ENCODE results near the gene CITED1.

The CITED1 gene

DNA sequence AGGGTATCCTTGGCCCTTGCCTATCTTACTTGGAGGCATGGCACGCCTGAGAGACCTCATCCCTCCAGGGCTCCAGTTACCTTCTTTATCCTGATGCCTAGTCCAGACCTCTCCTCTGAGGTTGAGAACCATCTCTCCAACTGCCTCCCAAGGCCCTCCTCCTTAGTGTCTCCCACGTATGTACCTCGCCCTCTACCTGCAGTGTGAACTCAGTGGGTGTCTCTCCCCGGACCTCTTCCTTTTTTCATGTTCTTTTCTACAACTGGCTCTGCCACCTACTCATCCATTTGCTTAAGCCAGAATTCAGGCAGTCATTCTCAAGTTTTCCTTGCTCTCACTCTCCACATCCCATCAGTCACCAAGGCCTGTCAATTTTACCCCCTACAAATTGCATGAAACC lies 45.3 kb downstream of the CITED1 start:
- no peaks in the 10 kb centered on the region for H4K20me1 ChIP-seq (ENCODE audit: low read depth, low read length)
- H3K4me2 ChIP-seq (ENCODE audit: low read depth, low read length, poor library complexity, severe bottlenecking): no peak overlapping the region
- no peaks in the 10 kb centered on the region for H3K36me3 ChIP-seq (ENCODE audit: low read length)
- H3K4me3 ChIP-seq (ENCODE audit: insufficient read depth, low read length, poor library complexity, severe bottlenecking): no peak overlapping the region
- H3K27me3 ChIP-seq (ENCODE audit: low read length): no peaks in the 10 kb centered on the region
- H3K79me2 ChIP-seq (ENCODE audit: insufficient read depth, low read length): no peaks in the 10 kb centered on the region
- H3K9me2 ChIP-seq (replicated peaks; ENCODE audit: insufficient read depth, low read length): no peaks in the 10 kb centered on the region
- no peaks in the 10 kb centered on the region for H3K9me3 ChIP-seq (ENCODE audit: insufficient read depth, low read length)
- no peaks in the 10 kb centered on the region; the same call in 1 of the 2 replicates for H3F3A ChIP-seq (ENCODE audit: insufficient read depth)
- H3K27ac ChIP-seq (ENCODE audit: low read depth, low read length): no peak overlapping the region
- H2AFZ ChIP-seq (ENCODE audit: low read depth, low read length, severe bottlenecking): no peak overlapping the region
- no peak overlapping the region for H3K9ac ChIP-seq (ENCODE audit: low read length)
- no peak for TF ChIP-seq EZH2phosphoT487 (conservative IDR thresholded peaks at IDR 0.05; ENCODE audit: low read length)
- TF ChIP-seq, protein P1, sequence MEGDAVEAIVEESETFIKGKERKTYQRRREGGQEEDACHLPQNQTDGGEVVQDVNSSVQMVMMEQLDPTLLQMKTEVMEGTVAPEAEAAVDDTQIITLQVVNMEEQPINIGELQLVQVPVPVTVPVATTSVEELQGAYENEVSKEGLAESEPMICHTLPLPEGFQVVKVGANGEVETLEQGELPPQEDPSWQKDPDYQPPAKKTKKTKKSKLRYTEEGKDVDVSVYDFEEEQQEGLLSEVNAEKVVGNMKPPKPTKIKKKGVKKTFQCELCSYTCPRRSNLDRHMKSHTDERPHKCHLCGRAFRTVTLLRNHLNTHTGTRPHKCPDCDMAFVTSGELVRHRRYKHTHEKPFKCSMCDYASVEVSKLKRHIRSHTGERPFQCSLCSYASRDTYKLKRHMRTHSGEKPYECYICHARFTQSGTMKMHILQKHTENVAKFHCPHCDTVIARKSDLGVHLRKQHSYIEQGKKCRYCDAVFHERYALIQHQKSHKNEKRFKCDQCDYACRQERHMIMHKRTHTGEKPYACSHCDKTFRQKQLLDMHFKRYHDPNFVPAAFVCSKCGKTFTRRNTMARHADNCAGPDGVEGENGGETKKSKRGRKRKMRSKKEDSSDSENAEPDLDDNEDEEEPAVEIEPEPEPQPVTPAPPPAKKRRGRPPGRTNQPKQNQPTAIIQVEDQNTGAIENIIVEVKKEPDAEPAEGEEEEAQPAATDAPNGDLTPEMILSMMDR (IDR thresholded peaks at IDR 0.05; ENCODE audit: insufficient read depth, low read length, poor library complexity, severe bottlenecking): no peak

DNA sequence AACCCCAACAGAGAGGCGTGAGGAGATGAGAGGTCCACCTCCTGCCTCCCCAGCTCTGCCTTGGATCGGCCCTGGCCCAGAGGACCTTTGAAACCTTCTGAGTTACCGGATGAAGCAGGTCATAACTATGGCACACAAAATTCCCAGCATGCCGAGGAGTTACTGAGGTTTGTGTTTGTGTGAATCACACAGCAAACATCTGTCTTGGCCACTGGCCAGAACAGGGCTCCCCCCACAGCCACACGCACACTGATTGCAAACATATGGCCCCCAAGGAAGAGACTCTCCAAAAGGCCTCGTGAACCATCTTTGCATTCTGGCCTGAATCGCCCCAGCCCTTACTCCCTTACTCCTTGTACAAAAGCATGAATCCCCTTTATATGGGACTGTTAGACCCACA lies 47.5 kb downstream of the CITED1 start:
- no peaks in the 10 kb centered on the region for H3K9me3 ChIP-seq (ENCODE audit: insufficient read depth, low read length)
- no peaks in the 10 kb centered on the region for H4K20me1 ChIP-seq (ENCODE audit: low read depth, low read length)
- no peaks in the 10 kb centered on the region for H3F3A ChIP-seq (ENCODE audit: insufficient read depth)
- H3K4me3 ChIP-seq (ENCODE audit: insufficient read depth, low read length, poor library complexity, severe bottlenecking): no peak overlapping the region
- H3K27me3 ChIP-seq (ENCODE audit: low read length): no peaks in the 10 kb centered on the region
- no peak overlapping the region for H3K27ac ChIP-seq (ENCODE audit: low read depth, low read length)
- H3K36me3 ChIP-seq (ENCODE audit: low read length): no peaks in the 10 kb centered on the region
- no peaks in the 10 kb centered on the region for H3K79me2 ChIP-seq (ENCODE audit: insufficient read depth, low read length)
- no peak overlapping the region for H2AFZ ChIP-seq (ENCODE audit: low read depth, low read length, severe bottlenecking)
- no peak overlapping the region for H3K4me2 ChIP-seq (ENCODE audit: low read depth, low read length, poor library complexity, severe bottlenecking)
- TF ChIP-seq EZH2phosphoT487 (conservative IDR thresholded peaks at IDR 0.05; ENCODE audit: low read length): no peak
- TF ChIP-seq, protein P1 (IDR thresholded peaks at IDR 0.05; ENCODE audit: insufficient read depth, low read length, poor library complexity, severe bottlenecking): no peak
- H3K9ac ChIP-seq (ENCODE audit: low read length): no peak overlapping the region
- H3K9me2 ChIP-seq (replicated peaks; ENCODE audit: insufficient read depth, low read length): no peaks in the 10 kb centered on the region

DNA sequence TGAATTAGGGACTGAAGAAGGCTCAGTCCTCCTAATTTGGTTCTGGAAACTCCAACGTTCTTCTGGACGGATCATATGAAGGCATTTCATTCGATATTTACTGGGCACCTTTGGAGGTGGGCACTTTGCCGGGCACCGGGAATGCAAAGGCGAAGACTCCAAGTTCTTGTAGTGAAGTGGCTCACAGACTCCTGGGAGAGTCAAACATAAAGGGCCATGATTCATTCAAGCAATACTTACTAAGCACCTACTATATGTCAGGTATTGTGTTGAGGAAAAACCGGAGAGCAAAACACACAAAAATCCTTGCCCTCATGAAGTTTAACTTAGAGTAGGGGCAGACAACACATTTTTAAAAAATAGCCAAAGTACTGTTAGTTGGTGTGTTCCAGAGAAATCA lies 49.9 kb downstream of the CITED1 start:
- no peak overlapping the region for H3K9ac ChIP-seq (ENCODE audit: low read length)
- H2AFZ ChIP-seq (ENCODE audit: low read depth, low read length, severe bottlenecking): no peak overlapping the region
- no peaks in the 10 kb centered on the region for H3K27me3 ChIP-seq (ENCODE audit: low read length)
- no peaks in the 10 kb centered on the region for H3F3A ChIP-seq (ENCODE audit: insufficient read depth)
- H3K4me3 ChIP-seq (ENCODE audit: insufficient read depth, low read length, poor library complexity, severe bottlenecking): no peak overlapping the region
- H3K4me2 ChIP-seq (ENCODE audit: low read depth, low read length, poor library complexity, severe bottlenecking): no peak overlapping the region
- TF ChIP-seq EZH2phosphoT487 (conservative IDR thresholded peaks at IDR 0.05; ENCODE audit: low read length): no peak
- TF ChIP-seq, protein P1 (IDR thresholded peaks at IDR 0.05; ENCODE audit: insufficient read depth, low read length, poor library complexity, severe bottlenecking): no peak
- H3K27ac ChIP-seq (ENCODE audit: low read depth, low read length): no peak overlapping the region
- no peaks in the 10 kb centered on the region for H4K20me1 ChIP-seq (ENCODE audit: low read depth, low read length)
- H3K79me2 ChIP-seq (ENCODE audit: insufficient read depth, low read length): no peaks in the 10 kb centered on the region
- no peaks in the 10 kb centered on the region for H3K9me3 ChIP-seq (ENCODE audit: insufficient read depth, low read length)
- H3K36me3 ChIP-seq (ENCODE audit: low read length): no peaks in the 10 kb centered on the region
- no peaks in the 10 kb centered on the region for H3K9me2 ChIP-seq (replicated peaks; ENCODE audit: insufficient read depth, low read length)
